Measurements from ENCODE around the gene TNFSF13.
A peak's percentile ranks its signal among the peaks of the same experiment; 100 is the strongest.

The TNFSF13 gene

GRCh38 chr17:7552621-7553051 lies 5.9 kb upstream of the TNFSF13 start:
- no peak for DNase-seq

- no peak for DNase-seq
Measured at GRCh38 chr17:7553356-7553755, 5.2 kb upstream of the TNFSF13 start.

- DNase-seq: no peak
Measured at GRCh38 chr17:7555320-7555948, 3.1 kb upstream of the TNFSF13 start.

- DNase-seq: no peak
Measured at GRCh38 chr17:7556627-7557026, 1.9 kb upstream of the TNFSF13 start.

- no peak for DNase-seq
Measured at GRCh38 chr17:7557147-7557764, 1.3 kb upstream of the TNFSF13 start.

- no peak for DNase-seq
Measured at GRCh38 chr17:7557775-7558543, 591 bp upstream of the TNFSF13 start.

- no peak for DNase-seq
Measured at GRCh38 chr17:7559320-7560171, 996 bp downstream of the TNFSF13 start.

- DNase-seq: peak; percentile 35
Measured at GRCh38 chr17:7560172-7561027, 1.9 kb downstream of the TNFSF13 start.

GRCh38 chr17:7561028-7561575 lies 2.6 kb downstream of the TNFSF13 start:
- peak; percentile 71 for DNase-seq

GRCh38 chr17:7561589-7562207 lies 3.1 kb downstream of the TNFSF13 start, which contains the start of gene SENP3:
Gene SENP3, plus strand, starts transcription at chr17:7561919. Its CDS starts 1,158 bp downstream, at chr17:7563077.
- DNase-seq: peak; percentile 90

- no peak for DNase-seq
Measured at GRCh38 chr17:7562208-7562605, 3.7 kb downstream of the TNFSF13 start.

- DNase-seq: no peak
Measured at GRCh38 chr17:7563115-7563869, 4.7 kb downstream of the TNFSF13 start.

- no peak for DNase-seq
Measured at GRCh38 chr17:7569571-7569970, 11.0 kb downstream of the TNFSF13 start.

- DNase-seq: no peak
Measured at GRCh38 chr17:7570351-7570750, 11.8 kb downstream of the TNFSF13 start.

GRCh38 chr17:7572338-7572587 lies 13.7 kb downstream of the TNFSF13 start:
- DNase-seq: peak; percentile 98

GRCh38 chr17:7572588-7573323 lies 14.2 kb downstream of the TNFSF13 start:
- no peak for DNase-seq

- peak; percentile 85 for DNase-seq
Measured at GRCh38 chr17:7573324-7574080, 15.0 kb downstream of the TNFSF13 start.

- DNase-seq: no peak
Measured at GRCh38 chr17:7574176-7574953, 15.8 kb downstream of the TNFSF13 start.

All from effector CD4-positive, alpha-beta T cell (primary cell).